MM.1S (cell line): ENCODE data around the gene HTN1.

Source experiments
- CTCF ChIP-seq: fragments of 300-600 bp; sonication (generic); IDR thresholded peaks from 2 replicates; pipeline ENCODE4 v1.5.1; 2016; ENCODE audit warnings: antibody characterized with exemption, low read length, mixed read lengths
- EZH2 ChIP-seq: fragments of 300-600 bp; sonication (generic); optimal IDR thresholded peaks from 2 replicates; pipeline ENCODE3; 2017; ENCODE audit warnings: low read depth, mild to moderate bottlenecking, antibody characterized with exemption, low read length, mixed read lengths

GRCh38 chr4:70062000-70062399 is 11.8 kb downstream of the HTN1 start:
- TF ChIP-seq CTCF (no peak), EZH2 (no peak)
